AG09319 (cell line): ENCODE results near the gene EFL1.
"Not testable (repeated sequence)": the region's sequence is repeated elsewhere in the genome, so short reads cannot be mapped to it uniquely, and the experiment has no call there.

Experiments
- DNase-seq: peaks from one replicate; pipeline ENCODE4 v3.0.0-alpha.2; 2010; ENCODE audit warnings: low read depth; ENCODE audit errors: extremely low read depth
- CTCF ChIP-seq: IDR thresholded peaks from 2 replicates; pipeline ENCODE4 v1.5.1; 2011; ENCODE audit warnings: low read depth, mild to moderate bottlenecking, inconsistent platforms, low read length, moderate library complexity

EFL1 gene

GRCh38 chr15:82262422-82263026 is at the start of gene EFL1, which contains the start of gene SAXO2:
EFL1 (minus strand) TSS chr15:82262734; CDS start chr15:82261778, 956 bp downstream.
SAXO2 (plus strand) TSS chr15:82262818; CDS start chr15:82262880, 62 bp downstream.
- DNase-seq: peak; percentile 43
- TF ChIP-seq CTCF: no peak

- DNase-seq: not testable (repeated sequence)
Measured at GRCh38 chr15:82311321-82311720, 48.8 kb upstream of the EFL1 start.

GRCh38 chr15:82309802-82310201 is 47.3 kb upstream of the EFL1 start:
- no peak for TF ChIP-seq CTCF
- DNase-seq: no peak

GRCh38 chr15:82307714-82308081 is 45.2 kb upstream of the EFL1 start:
- DNase-seq: no peak
- no peak for TF ChIP-seq CTCF

GRCh38 chr15:82306791-82307713 is 44.5 kb upstream of the EFL1 start:
- no peak for DNase-seq
- TF ChIP-seq CTCF: no peak

GRCh38 chr15:82305621-82306048 is 43.1 kb upstream of the EFL1 start:
- DNase-seq: no peak
- TF ChIP-seq CTCF: no peak

- DNase-seq: no peak
- TF ChIP-seq CTCF: no peak
Measured at GRCh38 chr15:82304778-82305090, 42.2 kb upstream of the EFL1 start.
